ENCODE measurements around the gene COQ8B.

COQ8B gene

DNA sequence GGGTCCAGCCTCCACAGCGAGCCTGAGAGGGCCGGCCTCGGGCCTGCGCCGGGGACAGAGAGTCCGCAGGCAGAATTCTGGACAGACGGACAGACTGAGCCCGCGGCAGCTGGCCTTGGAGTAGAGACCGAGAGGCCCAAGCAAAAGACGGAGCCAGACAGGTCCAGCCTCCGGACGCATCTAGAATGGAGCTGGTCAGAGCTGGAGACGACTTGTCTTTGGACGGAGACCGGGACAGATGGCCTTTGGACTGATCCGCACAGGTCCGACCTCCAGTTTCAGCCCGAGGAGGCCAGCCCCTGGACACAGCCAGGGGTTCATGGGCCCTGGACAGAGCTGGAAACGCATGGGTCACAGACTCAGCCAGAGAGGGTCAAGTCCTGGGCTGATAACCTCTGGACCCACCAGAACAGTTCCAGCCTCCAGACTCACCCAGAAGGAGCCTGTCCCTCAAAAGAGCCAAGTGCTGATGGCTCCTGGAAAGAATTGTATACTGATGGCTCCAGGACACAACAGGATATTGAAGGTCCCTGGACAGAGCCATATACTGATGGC is 716 bp upstream of the COQ8B start:
- no peak for FAIRE-seq
- no peak for DNase-seq (ENCODE audit: insufficient read length, low spot score)
- TF ChIP-seq, protein P1, sequence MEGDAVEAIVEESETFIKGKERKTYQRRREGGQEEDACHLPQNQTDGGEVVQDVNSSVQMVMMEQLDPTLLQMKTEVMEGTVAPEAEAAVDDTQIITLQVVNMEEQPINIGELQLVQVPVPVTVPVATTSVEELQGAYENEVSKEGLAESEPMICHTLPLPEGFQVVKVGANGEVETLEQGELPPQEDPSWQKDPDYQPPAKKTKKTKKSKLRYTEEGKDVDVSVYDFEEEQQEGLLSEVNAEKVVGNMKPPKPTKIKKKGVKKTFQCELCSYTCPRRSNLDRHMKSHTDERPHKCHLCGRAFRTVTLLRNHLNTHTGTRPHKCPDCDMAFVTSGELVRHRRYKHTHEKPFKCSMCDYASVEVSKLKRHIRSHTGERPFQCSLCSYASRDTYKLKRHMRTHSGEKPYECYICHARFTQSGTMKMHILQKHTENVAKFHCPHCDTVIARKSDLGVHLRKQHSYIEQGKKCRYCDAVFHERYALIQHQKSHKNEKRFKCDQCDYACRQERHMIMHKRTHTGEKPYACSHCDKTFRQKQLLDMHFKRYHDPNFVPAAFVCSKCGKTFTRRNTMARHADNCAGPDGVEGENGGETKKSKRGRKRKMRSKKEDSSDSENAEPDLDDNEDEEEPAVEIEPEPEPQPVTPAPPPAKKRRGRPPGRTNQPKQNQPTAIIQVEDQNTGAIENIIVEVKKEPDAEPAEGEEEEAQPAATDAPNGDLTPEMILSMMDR (IDR thresholded peaks at IDR 0.05; ENCODE audit: insufficient read depth, missing control alignments): no peak

DNA sequence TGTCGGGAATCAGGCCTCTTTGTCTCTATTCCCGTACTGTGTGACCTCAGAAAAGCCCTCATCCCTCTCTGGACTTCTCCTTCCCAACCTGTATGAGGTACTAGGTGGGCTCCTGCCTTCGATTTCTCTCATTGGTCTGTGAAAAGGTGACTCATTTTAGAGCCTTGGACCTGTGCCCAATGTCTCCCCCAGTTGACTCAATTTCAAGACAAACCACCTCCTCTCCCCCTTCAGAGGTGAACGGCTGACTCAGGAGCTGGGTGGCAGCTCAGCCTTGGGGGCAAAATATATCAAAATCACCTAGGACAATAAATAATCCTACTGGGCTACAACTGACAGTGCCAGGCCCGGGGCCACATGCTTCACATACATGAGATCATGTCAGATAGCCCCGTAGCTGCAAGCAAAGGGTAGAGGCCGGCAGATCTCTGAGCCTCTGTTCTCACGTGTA is 630 bp downstream of the COQ8B start:
- no peak for DNase-seq (ENCODE audit: insufficient read length, low spot score)
- FAIRE-seq: no peak
- TF ChIP-seq, protein P1 (IDR thresholded peaks at IDR 0.05; ENCODE audit: insufficient read depth, missing control alignments): no peak

GRCh38 chr19:40714441-40715299 is 2.0 kb downstream of the COQ8B start:
- FAIRE-seq: no peak
- TF ChIP-seq, protein P1 (IDR thresholded peaks at IDR 0.05; ENCODE audit: insufficient read depth, missing control alignments): no peak
- DNase-seq (ENCODE audit: insufficient read length, low spot score): peak; percentile 69

- no peak for DNase-seq (ENCODE audit: insufficient read length, low spot score)
- FAIRE-seq: no peak
- TF ChIP-seq, protein P1 (IDR thresholded peaks at IDR 0.05; ENCODE audit: insufficient read depth, missing control alignments): no peak
Observed at GRCh38 chr19:40713939-40714338, 2.7 kb downstream of the COQ8B start.

DNA sequence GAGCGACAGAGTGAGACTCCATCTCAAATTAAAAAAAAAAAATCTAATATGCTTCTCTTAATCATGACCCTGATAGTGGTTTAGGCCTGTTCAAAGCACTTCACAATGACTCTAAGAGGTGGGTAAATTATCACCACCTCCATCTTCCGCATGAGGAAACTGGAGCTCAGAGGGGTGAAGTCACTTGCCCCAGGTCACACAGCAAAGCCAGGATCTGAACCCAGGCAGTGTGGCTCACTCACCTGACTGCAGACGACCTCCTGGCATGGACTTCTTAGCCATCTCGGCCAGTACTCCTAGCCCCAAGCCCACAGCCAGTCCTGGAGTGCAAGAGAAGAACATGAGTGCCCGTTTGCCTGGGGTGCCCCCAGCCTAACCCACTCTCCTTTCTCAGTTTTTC is 6.9 kb downstream of the COQ8B start:
- TF ChIP-seq, protein P1 (IDR thresholded peaks at IDR 0.05; ENCODE audit: insufficient read depth, missing control alignments): no peak
- no peak for DNase-seq (ENCODE audit: insufficient read length, low spot score)
- FAIRE-seq: no peak

DNA sequence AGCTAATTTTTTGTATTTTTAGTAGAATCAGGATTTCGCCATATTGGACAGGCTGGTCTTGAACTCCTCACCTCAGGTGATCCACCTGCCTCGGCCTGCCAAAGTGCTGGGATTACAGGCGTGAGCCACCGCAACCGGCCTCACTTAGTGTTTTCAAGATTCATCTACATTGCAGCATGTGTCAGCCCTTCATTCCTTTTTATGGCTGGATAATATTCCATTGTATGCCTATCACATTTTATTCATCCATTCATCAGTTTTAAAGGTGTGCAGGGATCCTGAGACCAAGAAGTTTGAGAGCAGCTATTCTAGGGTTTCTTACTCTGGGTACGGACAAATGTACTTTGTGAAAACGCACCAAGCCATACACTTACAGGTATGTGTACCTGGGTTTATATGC is 9.1 kb downstream of the COQ8B start:
- DNase-seq (ENCODE audit: insufficient read length, low spot score): no peak
- TF ChIP-seq, protein P1 (IDR thresholded peaks at IDR 0.05; ENCODE audit: insufficient read depth, missing control alignments): no peak
- no peak for FAIRE-seq
